ENCODE results near the gene PBX1.

Gene PBX1

GRCh38 chr1:164761009-164761408, 202.0 kb downstream of the PBX1 start:
- no peak for ATAC-seq (ENCODE audit: insufficient read depth, low read depth)
- no peak for TF ChIP-seq EZH2 (IDR thresholded peaks at IDR 0.05; ENCODE audit: borderline replicate concordance, low read depth, low read length, severe bottlenecking)
- no peak for TF ChIP-seq CTCF (IDR thresholded peaks at IDR 0.05; ENCODE audit: borderline replicate concordance, extremely low read depth, low read length, poor library complexity, severe bottlenecking)

GRCh38 chr1:164763098-164763497, 204.1 kb downstream of the PBX1 start:
- H3K4me3 ChIP-seq (ENCODE audit: low read depth in 1 of 2, low read length in 2 of 2), result no peak overlapping the region
- no peak overlapping the region for H3K27ac ChIP-seq (ENCODE audit: low read length)
- TF ChIP-seq CTCF (IDR thresholded peaks at IDR 0.05; ENCODE audit: borderline replicate concordance, extremely low read depth, low read length, poor library complexity, severe bottlenecking) (no peak), EZH2 (IDR thresholded peaks at IDR 0.05; ENCODE audit: borderline replicate concordance, low read depth, low read length, severe bottlenecking) (no peak)
- H4K20me1 ChIP-seq (ENCODE audit: insufficient read depth, low read length), result no peaks in the 10 kb centered on the region
- no peaks in the 10 kb centered on the region for H3K9me3 ChIP-seq (ENCODE audit: insufficient read depth, low read length, severe bottlenecking)
- H3K36me3 ChIP-seq (ENCODE audit: insufficient read depth, low read length), result no peaks in the 10 kb centered on the region
- H3K79me2 ChIP-seq (ENCODE audit: insufficient read depth, low read length), result no peaks in the 10 kb centered on the region
- ATAC-seq (ENCODE audit: insufficient read depth, low read depth) (no peak), DNase-seq (no peak)
- H3K4me1 ChIP-seq (ENCODE audit: insufficient read depth, low read length), result no peaks in the 10 kb centered on the region
- no peak overlapping the region for H3K9ac ChIP-seq (ENCODE audit: low read depth, low read length)
- no peaks in the 10 kb centered on the region for H3K27me3 ChIP-seq (ENCODE audit: insufficient read depth, low read length, poor library complexity)
- H3K4me2 ChIP-seq (ENCODE audit: insufficient read depth, low read length), result no peak overlapping the region
- no peak overlapping the region for H2AFZ ChIP-seq (ENCODE audit: low read depth, low read length)

More at GRCh38 chr1:164761009-164761408, 202.0 kb downstream of the PBX1 start:
- Histone ChIP-seq H3K4me1 (ENCODE audit: insufficient read depth, low read length) (no peaks in the 10 kb centered on the region), H3K4me2 (ENCODE audit: insufficient read depth, low read length) (no peak overlapping the region), H2AFZ (ENCODE audit: low read depth, low read length) (no peak overlapping the region), H3K9me3 (ENCODE audit: insufficient read depth, low read length, severe bottlenecking) (no peaks in the 10 kb centered on the region), H4K20me1 (ENCODE audit: insufficient read depth, low read length) (no peaks in the 10 kb centered on the region), H3K27ac (ENCODE audit: low read length) (no peak overlapping the region), H3K4me3 (ENCODE audit: low read depth in 1 of 2, low read length in 2 of 2) (no peak overlapping the region), H3K9ac (ENCODE audit: low read depth, low read length) (no peak overlapping the region), H3K36me3 (ENCODE audit: insufficient read depth, low read length) (no peaks in the 10 kb centered on the region), H3K27me3 (ENCODE audit: insufficient read depth, low read length, poor library complexity) (no peaks in the 10 kb centered on the region), H3K79me2 (ENCODE audit: insufficient read depth, low read length) (no peaks in the 10 kb centered on the region)
- DNase-seq, result no peak

- Histone ChIP-seq H3K36me3 (ENCODE audit: insufficient read depth, low read length) (no peaks in the 10 kb centered on the region), H3K4me1 (ENCODE audit: insufficient read depth, low read length) (no peaks in the 10 kb centered on the region), H2AFZ (ENCODE audit: low read depth, low read length) (no peak overlapping the region), H3K79me2 (ENCODE audit: insufficient read depth, low read length) (no peaks in the 10 kb centered on the region), H3K27ac (ENCODE audit: low read length) (no peak overlapping the region), H3K4me3 (ENCODE audit: low read depth in 1 of 2, low read length in 2 of 2) (no peak overlapping the region), H3K27me3 (ENCODE audit: insufficient read depth, low read length, poor library complexity) (no peaks in the 10 kb centered on the region), H4K20me1 (ENCODE audit: insufficient read depth, low read length) (no peaks in the 10 kb centered on the region), H3K4me2 (ENCODE audit: insufficient read depth, low read length) (no peak overlapping the region), H3K9ac (ENCODE audit: low read depth, low read length) (no peak overlapping the region), H3K9me3 (ENCODE audit: insufficient read depth, low read length, severe bottlenecking) (no peaks in the 10 kb centered on the region)
- no peak for TF ChIP-seq EZH2 (IDR thresholded peaks at IDR 0.05; ENCODE audit: borderline replicate concordance, low read depth, low read length, severe bottlenecking)
- TF ChIP-seq CTCF (IDR thresholded peaks at IDR 0.05; ENCODE audit: borderline replicate concordance, extremely low read depth, low read length, poor library complexity, severe bottlenecking), result no peak
- no peak for ATAC-seq (ENCODE audit: insufficient read depth, low read depth)
- DNase-seq, result no peak
These were observed 205.3 kb downstream of the PBX1 start for GRCh38 chr1:164764333-164764732.

GRCh38 chr1:164765557-164765956, 206.6 kb downstream of the PBX1 start:
- Histone ChIP-seq H3K4me2 (ENCODE audit: insufficient read depth, low read length) (no peak overlapping the region), H3K4me1 (ENCODE audit: insufficient read depth, low read length) (no peaks in the 10 kb centered on the region), H3K36me3 (ENCODE audit: insufficient read depth, low read length) (no peaks in the 10 kb centered on the region), H3K9me3 (ENCODE audit: insufficient read depth, low read length, severe bottlenecking) (no peaks in the 10 kb centered on the region), H3K27ac (ENCODE audit: low read length) (no peak overlapping the region), H2AFZ (ENCODE audit: low read depth, low read length) (no peak overlapping the region), H3K79me2 (ENCODE audit: insufficient read depth, low read length) (no peaks in the 10 kb centered on the region), H3K27me3 (ENCODE audit: insufficient read depth, low read length, poor library complexity) (no peaks in the 10 kb centered on the region), H3K9ac (ENCODE audit: low read depth, low read length) (no peak overlapping the region), H3K4me3 (ENCODE audit: low read depth in 1 of 2, low read length in 2 of 2) (no peak overlapping the region), H4K20me1 (ENCODE audit: insufficient read depth, low read length) (no peaks in the 10 kb centered on the region)
- TF ChIP-seq CTCF (IDR thresholded peaks at IDR 0.05; ENCODE audit: borderline replicate concordance, extremely low read depth, low read length, poor library complexity, severe bottlenecking), result no peak
- TF ChIP-seq EZH2 (IDR thresholded peaks at IDR 0.05; ENCODE audit: borderline replicate concordance, low read depth, low read length, severe bottlenecking), result no peak
- DNase-seq (no peak), ATAC-seq (ENCODE audit: insufficient read depth, low read depth) (no peak)

All from DND-41 (cell line).